Ovary (tissue), 3 donors: ENCODE measurements around the gene ALOX12.

Experiments
- CTCF ChIP-seq, 3 donors: fragments of 450-650 bp in 2 of 3; fragments of 200-600 bp in 1 of 3; IDR thresholded peaks; one replicate each; pipeline versions ENCODE4 v1.5.1 to v1.8.0; 2016 to 2022; ENCODE audit warnings: antibody characterized with exemption in 3 of 3, mild to moderate bottlenecking in 1 of 3
- POLR2A ChIP-seq: fragments of 450-650 bp; IDR thresholded peaks from one replicate; pipeline ENCODE4 v1.6.1; 2017; ENCODE audit warnings: antibody characterized with exemption, mild to moderate bottlenecking, moderate library complexity
- donor health status: DM: no; HTN: no; CAD: no.

- TF ChIP-seq CTCF (IDR thresholded peaks at IDR 0.05) (peak; percentile 88 to 97 (median 90)), POLR2A (no peak)
Measured at GRCh38 chr17:7021993-7022778, 26.3 kb downstream of the ALOX12 start.
